K562 (cell line): Measurements from ENCODE around the gene GPR108. TPM values are rescaled to one million over a fixed set of nuclear protein-coding genes. Genes with fewer than 3 reads are reported as not detected.

Experiments used
- BRF1 ChIP-seq: IDR thresholded peaks from 3 replicates; pipeline ENCODE4 v1.6.1; 2011; ENCODE audit warnings: borderline replicate concordance, mild to moderate bottlenecking; ENCODE audit not compliant: insufficient read length; ENCODE audit errors: extremely low read depth
- CXXC5 ChIP-seq: fragments of 250-450 bp; sonication (Bioruptor Pico); IDR thresholded peaks from 2 replicates; pipeline ENCODE4 v1.8.0; 2022; ENCODE audit warnings: inconsistent platforms, mild to moderate bottlenecking, moderate library complexity
- EGR1 ChIP-seq: fragments of 450-650 bp; conservative IDR thresholded peaks from 2 replicates; pipeline ENCODE4 v1.6.1; 2017; ENCODE audit warnings: mild to moderate bottlenecking
- ESRRB ChIP-seq: fragments of 250-450 bp; sonication (Bioruptor Pico); IDR thresholded peaks from 2 replicates; pipeline ENCODE4 v1.5.0; 2020; ENCODE audit warnings: mild to moderate bottlenecking, moderate library complexity, borderline replicate concordance
- ETV1 ChIP-seq: fragments of 450-650 bp; conservative IDR thresholded peaks from 2 replicates; pipeline ENCODE4 v1.6.1; 2016; ENCODE audit warnings: missing genetic modification characterization, control low read depth, low read depth, missing compliant biosample characterization
- ETV6 ChIP-seq, 3 experiments: fragments of 150-350 bp in 1 of 3; sonication (generic) in 1 of 3; formaldehyde crosslinking in 1 of 3; IDR thresholded peaks; 2 replicates each; pipeline versions ENCODE4 v1.6.1 to v1.8.0; 2014 to 2022; ENCODE audit warnings: borderline replicate concordance in 2 of 3, low read depth in 2 of 3, antibody characterized with exemption in 1 of 3, low read length in 1 of 3, mild to moderate bottlenecking in 1 of 3, missing genetic modification reagents in 1 of 3
- FOXJ3 ChIP-seq: sonication (generic); formaldehyde crosslinking; IDR thresholded peaks from 2 replicates; pipeline ENCODE4 v1.4.0; 2020; ENCODE audit warnings: mild to moderate bottlenecking, missing genetic modification reagents
- FOXK2 ChIP-seq, 2 experiments: fragments of 450-650 bp; IDR thresholded peaks in 1 of 2; conservative IDR thresholded peaks in 1 of 2; 2 replicates each; pipeline ENCODE4 v1.6.1; 2016; ENCODE audit warnings: low read depth in 2 of 2, mild to moderate bottlenecking in 1 of 2
- GMEB1 ChIP-seq: fragments of 250-450 bp; sonication (Bioruptor Pico); IDR thresholded peaks from 2 replicates; pipeline ENCODE4 v1.4.0; 2020; ENCODE audit warnings: mild to moderate bottlenecking
- HMGN3 ChIP-seq: IDR thresholded peaks from 2 replicates; pipeline ENCODE4 v1.6.1; 2011; ENCODE audit warnings: borderline replicate concordance, low read depth, mild to moderate bottlenecking, mixed read lengths, low read length; ENCODE audit not compliant: insufficient read length; ENCODE audit errors: extremely low read depth
- HNRNPH1 ChIP-seq: fragments of 200-400 bp; formaldehyde crosslinking; optimal IDR thresholded peaks from 2 replicates; pipeline ENCODE3; 2017; ENCODE audit warnings: low read depth, mild to moderate bottlenecking, low read length, moderate library complexity
- MEF2A ChIP-seq: IDR thresholded peaks from 2 replicates; pipeline ENCODE4 v1.6.1; 2011; ENCODE audit warnings: low read depth, mild to moderate bottlenecking, low read length, moderate library complexity; ENCODE audit not compliant: control insufficient read depth
- MLLT1 ChIP-seq, 2 experiments: fragments of 450-650 bp; IDR thresholded peaks; 2 replicates each; pipeline ENCODE4 v1.6.1; 2016
- NONO ChIP-seq, 2 experiments: fragments of 200-400 bp in 1 of 2; fragments of 450-650 bp in 1 of 2; formaldehyde crosslinking in 1 of 2; IDR thresholded peaks; 2 replicates each; pipeline ENCODE4 v1.6.1; 2017; ENCODE audit warnings: low read depth in 2 of 2, mild to moderate bottlenecking in 2 of 2, moderate library complexity in 2 of 2, low read length in 1 of 2
- PRMT5 ChIP-seq: sonication (generic); formaldehyde crosslinking; IDR thresholded peaks from 2 replicates; pipeline ENCODE4 v1.5.0; 2020; ENCODE audit warnings: missing genetic modification reagents
- RFX7 ChIP-seq: fragments of 250-450 bp; sonication (Bioruptor Pico); IDR thresholded peaks from 2 replicates; pipeline ENCODE4 v1.5.1; 2021; ENCODE audit warnings: mild to moderate bottlenecking
- STAG1 ChIP-seq: sonication (generic); formaldehyde crosslinking; IDR thresholded peaks from 2 replicates; pipeline ENCODE4 v1.5.0; 2020; ENCODE audit warnings: missing genetic modification reagents, borderline replicate concordance
- TRIM28 ChIP-seq: fragments of 450-650 bp; IDR thresholded peaks from 2 replicates; pipeline ENCODE4 v1.6.1; 2017
- ZBTB43 ChIP-seq: sonication (generic); formaldehyde crosslinking; IDR thresholded peaks from 2 replicates; pipeline ENCODE4 v1.8.0; 2023; ENCODE audit warnings: mild to moderate bottlenecking, missing genetic modification reagents
- ZNF354B ChIP-seq: fragments of 250-450 bp; sonication (Bioruptor Pico); IDR thresholded peaks from 2 replicates; pipeline ENCODE4 v1.4.0; 2020
- ZNF57 ChIP-seq: fragments of 450-650 bp; formaldehyde crosslinking; IDR thresholded peaks from 2 replicates; pipeline ENCODE4 v1.4.0; 2020; ENCODE audit warnings: mild to moderate bottlenecking, moderate library complexity
- ZNF583 ChIP-seq: fragments of 250-450 bp; sonication (Bioruptor Pico); IDR thresholded peaks from 2 replicates; pipeline ENCODE4 v1.4.0; 2020
- ZNF668 ChIP-seq: fragments of 250-450 bp; sonication (Bioruptor Pico); IDR thresholded peaks from 2 replicates; pipeline ENCODE4 v1.8.0; 2022; ENCODE audit warnings: mild to moderate bottlenecking, inconsistent platforms
- polyA plus RNA-seq, 8 experiments: library from polyadenylated mRNA; depleted of rRNA in 4 of 8; stranded (reverse) in 5 of 8; unstranded in 3 of 8; fragments of >200 nt; fragmentation: Nextera tagmentation in 2 of 8; fragmentation: Illumina TruSeq in 1 of 8; extraction: Ambion mirVana in 2 of 8; extraction: Trizol in 1 of 8; gene quantifications; 2 replicates each; pipeline versions ENCODE4 v1.2.1 to v1.2.3, GENCODE V29; 2011 to 2014; ENCODE audit warnings: inconsistent platforms in 1 of 8, missing spikeins in 1 of 8
- total RNA-seq, 7 experiments: library from RNA; depleted of rRNA in 6 of 7; stranded (reverse); fragments of >200 nt in 6 of 7; fragmentation: Illumina TruSeq in 2 of 7; extraction: Trizol in 2 of 7; gene quantifications; 2 replicates each; pipeline versions ENCODE4 v1.2.1 to v1.2.3, GENCODE V29; 2011 to 2021; ENCODE audit warnings: low replicate concordance in 1 of 7

GPR108 gene
- total and polyA plus RNA-seq, 9 of the 15 experiments (the other 6 are each of a cell fraction or from before 2014, with no cell fraction given) = 2.4 to 33.2 (median 24.4) TPM

- no peak; a peak in 1 of 4 replicates for TF ChIP-seq ETV6 (IDR thresholded peaks at IDR 0.05; ENCODE audit: borderline replicate concordance in 1 of 2, low read depth in 2 of 2, low read length in 1 of 2)
- no peak for TF ChIP-seq ETV6 (CRISPR knock-in tag; IDR thresholded peaks at IDR 0.05; ENCODE audit: borderline replicate concordance)
- TF ChIP-seq ZBTB43 (CRISPR knock-in tag) = 0 out of 2 replicates have a peak, but pooled peaks have one; percentile 27
- no peak for TF ChIP-seq TRIM28
- TF ChIP-seq ZNF668 (CRISPR knock-in tag) = 0 out of 2 replicates have a peak, but pooled peaks have one; percentile 53
- TF ChIP-seq CXXC5 = no peak
- TF ChIP-seq ETV1 (tag) = peak; percentile 81
- TF ChIP-seq MLLT1 (IDR thresholded peaks at IDR 0.05) = no peak
- no peak for TF ChIP-seq RFX7
- TF ChIP-seq FOXJ3 = no peak
- TF ChIP-seq ZNF583 = peak; percentile 65; the same call in 1 of the 2 replicates
- no peak for TF ChIP-seq HMGN3
- no peak for TF ChIP-seq MEF2A
- peak; percentile 96 for TF ChIP-seq EGR1
- TF ChIP-seq ESRRB (CRISPR knock-in tag) = no peak
- TF ChIP-seq ZNF354B = peak; percentile 21; the same call in 1 of the 2 replicates
- TF ChIP-seq PRMT5 (CRISPR knock-in tag) = no peak
- TF ChIP-seq HNRNPH1 = no peak
- no peak for TF ChIP-seq BRF1
- TF ChIP-seq ZNF57 = no peak
- no peak for TF ChIP-seq STAG1 (CRISPR knock-in tag)
- no peak for TF ChIP-seq GMEB1 (CRISPR knock-in tag)
- TF ChIP-seq NONO (IDR thresholded peaks at IDR 0.05; ENCODE audit: low read depth in 2 of 2, low read length in 1 of 2) = no peak
- TF ChIP-seq FOXK2 (conservative IDR thresholded peaks at IDR 0.05 in 1 of 2, IDR thresholded peaks at IDR 0.05 in 1 of 2; ENCODE audit: low read depth in 2 of 2) = peak in 1 of 2 experiments; percentile 95; a peak in 3 of 4 replicates
Observed at GRCh38 chr19:6737873-6738786, 750 bp upstream of the GPR108 start (continued).
